GM23338 (cell line): ENCODE data around the gene THRA. TPM values are rescaled to one million over a fixed set of nuclear protein-coding genes. Genes with fewer than 3 reads are reported as not detected.

Experiments used
- ATAC-seq: fragments of 200-7000 bp; cut with Tn5 transposase; 3 replicates; pipeline ENCODE4 v1.9.1; 2020
- DNase-seq: peaks from one replicate; pipeline ENCODE4 v3.0.0-alpha.2; 2015; ENCODE audit warnings: low spot score
- H2AFZ ChIP-seq: fragments of 200-600 bp; sonication (generic); 2 replicates; pipeline ENCODE4 v1.8.0; 2016; ENCODE audit warnings: antibody characterized with exemption, mild to moderate bottlenecking, moderate library complexity
- H3F3A ChIP-seq: fragments of 200-600 bp; sonication (generic); replicated peaks from 2 replicates; pipeline ENCODE4 v1.8.0; 2017; ENCODE audit warnings: antibody characterized with exemption, mixed run types, low read depth
- H3K27ac ChIP-seq: fragments of 200-600 bp; sonication (generic); 2 replicates; pipeline ENCODE4 v1.6.1; 2016; ENCODE audit warnings: low read depth
- H3K27me3 ChIP-seq: fragments of 200-600 bp; sonication (generic); 2 replicates; pipeline ENCODE4 v1.8.0; 2016; ENCODE audit warnings: mild to moderate bottlenecking, mixed run types, moderate library complexity; ENCODE audit not compliant: insufficient read depth
- H3K36me3 ChIP-seq: fragments of 200-600 bp; sonication (generic); 2 replicates; pipeline ENCODE4 v1.8.0; 2016; ENCODE audit warnings: mild to moderate bottlenecking; ENCODE audit not compliant: insufficient read depth
- H3K4me1 ChIP-seq: fragments of 200-600 bp; sonication (generic); 2 replicates; pipeline ENCODE4 v1.8.0; 2016; ENCODE audit warnings: mild to moderate bottlenecking, moderate library complexity; ENCODE audit not compliant: insufficient read depth
- H3K4me2 ChIP-seq: fragments of 200-600 bp; sonication (generic); 2 replicates; pipeline ENCODE4 v1.7.1; 2017; ENCODE audit warnings: mixed run types
- H3K4me3 ChIP-seq: fragments of 200-600 bp; sonication (generic); 2 replicates; pipeline ENCODE4 v1.6.1; 2016; ENCODE audit warnings: mixed run types
- H3K79me2 ChIP-seq: fragments of 200-600 bp; sonication (generic); replicated peaks from 2 replicates; pipeline ENCODE4 v1.8.0; 2017; ENCODE audit warnings: mild to moderate bottlenecking; ENCODE audit not compliant: insufficient read depth
- H3K9me2 ChIP-seq: fragments of 200-600 bp; sonication (generic); 2 replicates; pipeline ENCODE4 v1.8.0; 2017; ENCODE audit not compliant: insufficient read depth
- H4K20me1 ChIP-seq: fragments of 200-600 bp; sonication (generic); replicated peaks from 2 replicates; pipeline ENCODE4 v1.8.0; 2017; ENCODE audit warnings: mild to moderate bottlenecking; ENCODE audit not compliant: insufficient read depth
- H3K27ac Mint-ChIP-seq: 2 replicates; pipeline ENCODE4 v1.8.0; 2020; ENCODE audit warnings: inconsistent platforms, mild to moderate bottlenecking, moderate library complexity, mixed read lengths
- H3K27me3 Mint-ChIP-seq: 3 replicates; pipeline ENCODE4 v1.8.0; 2022; ENCODE audit warnings: low read depth, mild to moderate bottlenecking, moderate library complexity, mixed read lengths, inconsistent platforms; ENCODE audit not compliant: insufficient read depth, poor library complexity
- H3K36me3 Mint-ChIP-seq: 3 replicates; pipeline ENCODE4 v1.8.0; 2021; ENCODE audit warnings: low read depth, mild to moderate bottlenecking, inconsistent platforms, moderate library complexity, mixed read lengths
- H3K4me1 Mint-ChIP-seq: 3 replicates; pipeline ENCODE4 v1.8.0; 2020; ENCODE audit warnings: mild to moderate bottlenecking, inconsistent platforms, mixed read lengths
- H3K4me3 Mint-ChIP-seq: 3 replicates; pipeline ENCODE4 v1.8.0; 2021; ENCODE audit warnings: moderate library complexity, mild to moderate bottlenecking, inconsistent platforms, mixed read lengths
- H3K9me3 Mint-ChIP-seq: 3 replicates; pipeline ENCODE4 v1.8.0; 2020; ENCODE audit warnings: moderate library complexity, mild to moderate bottlenecking, inconsistent platforms, mixed read lengths
- CTCF ChIP-seq, 2 experiments: fragments of 200-600 bp in 1 of 2; sonication (generic) in 1 of 2; conservative IDR thresholded peaks; 2 replicates each; pipeline versions ENCODE4 v1.5.1 to v1.6.1; 2016 to 2017; ENCODE audit warnings: antibody characterized with exemption in 2 of 2, low read depth in 2 of 2, mild to moderate bottlenecking in 2 of 2, moderate library complexity in 1 of 2
- ETS1 ChIP-seq: IDR thresholded peaks from 2 replicates; pipeline ENCODE4 v1.6.1; 2016; ENCODE audit warnings: antibody characterized with exemption
- EZH2phosphoT487 ChIP-seq: fragments of 200-600 bp; sonication (generic); IDR thresholded peaks from one replicate; pipeline ENCODE4 v1.8.1; 2018; ENCODE audit warnings: antibody characterized with exemption; ENCODE audit not compliant: unreplicated experiment
- REST ChIP-seq: IDR thresholded peaks from one replicate; pipeline ENCODE4 v1.6.1; 2018; ENCODE audit warnings: antibody characterized with exemption; ENCODE audit not compliant: unreplicated experiment
- STAT1 ChIP-seq: IDR thresholded peaks from one replicate; pipeline ENCODE4 v1.6.1; 2016; ENCODE audit warnings: antibody characterized with exemption; ENCODE audit not compliant: unreplicated experiment
- ZNF114 ChIP-seq: fragments of 250-450 bp; sonication (Bioruptor Pico); IDR thresholded peaks from 2 replicates; pipeline ENCODE4 v1.5.0; 2020; ENCODE audit warnings: mild to moderate bottlenecking, moderate library complexity
- ZNF331 ChIP-seq: fragments of 250-450 bp; sonication (Bioruptor Pico); IDR thresholded peaks from 2 replicates; pipeline ENCODE4 v1.5.0; 2020; ENCODE audit warnings: low read depth, mild to moderate bottlenecking, moderate library complexity
- ZNF462 ChIP-seq: fragments of 250-450 bp; sonication (Bioruptor Pico); IDR thresholded peaks from 2 replicates; pipeline ENCODE4 v1.5.0; 2020; ENCODE audit warnings: mild to moderate bottlenecking, moderate library complexity
- polyA plus RNA-seq: library from polyadenylated mRNA; unstranded; fragments of >200 nt; fragmentation: Nextera tagmentation; extraction: Ambion mirVana; gene quantifications from 2 replicates; pipeline ENCODE4 v1.2.1, GENCODE V29; 2016
- total RNA-seq: library from RNA; depleted of rRNA; stranded (reverse); fragments of >200 nt; shearing (Covaris generic); gene quantifications from 2 replicates; pipeline ENCODE4 v1.2.3, GENCODE V29; 2014

The THRA gene
- total and polyA plus RNA-seq, 2 experiments from 2014 or later: 3.4 to 10.5 TPM

GRCh38 chr17:40027614-40028012 lies 35.2 kb upstream of the THRA start:
- Histone ChIP-seq H2AFZ (no peak overlapping the region), H3K4me3 (no peak overlapping the region), H3K9me2 (no peaks in the 10 kb centered on the region), H3F3A (peaks cover 18% of the 10 kb centered on the region), H3K79me2 (no peaks in the 10 kb centered on the region), H3K27ac (peak overlapping the region; percentile 63; the same call in 1 of the 2 replicates), H4K20me1 (no peaks in the 10 kb centered on the region), H3K36me3 (peaks cover 12% of the 10 kb centered on the region; the same call in 1 of the 2 replicates), H3K4me2 (no peak overlapping the region), H3K4me1 (no peaks in the 10 kb centered on the region), H3K27me3 (no peaks in the 10 kb centered on the region)
- H3K27me3 Mint-ChIP-seq: peaks cover 4% of the 10 kb centered on the region
- TF ChIP-seq EZH2phosphoT487 (no peak), STAT1 (no peak), ETS1 (no peak), ZNF114 (CRISPR knock-in tag) (no peak), REST (no peak), ZNF462 (CRISPR knock-in tag) (no peak), CTCF (conservative IDR thresholded peaks at IDR 0.05; ENCODE audit: low read depth in 2 of 2) (no peak), ZNF331 (no peak)
- H3K4me3 Mint-ChIP-seq: no peak overlapping the region
- no peak overlapping the region for H3K27ac Mint-ChIP-seq
- ATAC-seq: no peak
- peaks cover 64% of the 10 kb centered on the region for H3K36me3 Mint-ChIP-seq
- H3K4me1 Mint-ChIP-seq: peaks cover 6% of the 10 kb centered on the region; the same call in 2 of the 3 replicates
- no peaks in the 10 kb centered on the region for H3K9me3 Mint-ChIP-seq
- DNase-seq: no peak
